CD4-positive, CD25-positive, alpha-beta regulatory T cell (primary cell): ENCODE results near the gene YEATS4. TPM values are rescaled to one million over a fixed set of nuclear protein-coding genes. Genes with fewer than 3 reads are reported as not detected.

Experiments
- ATAC-seq, 2 donors: fragments of 150-1000 bp; cut with Tn5 transposase; one replicate each; pipeline ENCODE4 v1.10.0; 2021; ENCODE audit warnings: low read depth in 2 of 2, moderate number of reproducible peaks in 2 of 2, moderate library complexity in 1 of 2
- DNase-seq, 3 donors: peaks; one replicate each; pipeline versions ENCODE4 v3.0.0 to v3.0.0-alpha.2; 2012 to 2022; ENCODE audit warnings: mixed read lengths in 1 of 3
- H3K27ac ChIP-seq: one replicate; pipeline ENCODE4 v1.7.0; 2013; ENCODE audit warnings: mild to moderate bottlenecking, low read length; ENCODE audit not compliant: insufficient read depth, poor library complexity, severe bottlenecking
- H3K27me3 ChIP-seq: one replicate; pipeline ENCODE4 v1.7.0; 2013; ENCODE audit warnings: low read length; ENCODE audit not compliant: control insufficient read depth, insufficient read depth
- H3K36me3 ChIP-seq: one replicate; pipeline ENCODE4 v1.7.0; 2013; ENCODE audit warnings: mild to moderate bottlenecking, low read length, moderate library complexity; ENCODE audit not compliant: control insufficient read depth, insufficient read depth
- H3K4me1 ChIP-seq: 2 replicates; pipeline ENCODE4 v1.7.0; 2013; ENCODE audit warnings: mild to moderate bottlenecking, low read length; ENCODE audit not compliant: insufficient read depth, control insufficient read depth, poor library complexity, severe bottlenecking
- H3K4me3 ChIP-seq: one replicate; pipeline ENCODE4 v1.7.0; 2013; ENCODE audit warnings: low read depth, mild to moderate bottlenecking, low read length, moderate library complexity
- H3K9me3 ChIP-seq, 2 experiments: 1 replicate in 1 of 2; 2 replicates in 1 of 2; pipeline ENCODE4 v1.7.0; 2013; ENCODE audit warnings: low read length in 2 of 2, mild to moderate bottlenecking in 1 of 2, moderate library complexity in 1 of 2; ENCODE audit not compliant: control insufficient read depth in 2 of 2
- H3K27ac Mint-ChIP-seq, 3 donors: one replicate each; pipeline ENCODE4 v1.8.0; 2020 to 2022; ENCODE audit warnings: mild to moderate bottlenecking in 3 of 3, mixed read lengths in 3 of 3, moderate library complexity in 2 of 3
- H3K27me3 Mint-ChIP-seq: one replicate; pipeline ENCODE4 v1.8.0; 2022; ENCODE audit warnings: mild to moderate bottlenecking, mixed read lengths
- H3K36me3 Mint-ChIP-seq: one replicate; pipeline ENCODE4 v1.8.0; 2020; ENCODE audit warnings: mixed read lengths
- H3K4me1 Mint-ChIP-seq, 4 donors: one replicate each; pipeline ENCODE4 v1.8.0; 2020 to 2022; ENCODE audit warnings: mixed read lengths in 4 of 4, mild to moderate bottlenecking in 1 of 4
- H3K4me3 Mint-ChIP-seq, 4 donors: one replicate each; pipeline ENCODE4 v1.8.0; 2020 to 2022; ENCODE audit warnings: mild to moderate bottlenecking in 4 of 4, mixed read lengths in 4 of 4, moderate library complexity in 3 of 4
- H3K9me3 Mint-ChIP-seq, 7 donors: one replicate each; pipeline ENCODE4 v1.8.0; 2020 to 2022; ENCODE audit warnings: mixed read lengths in 7 of 7, mild to moderate bottlenecking in 3 of 7, moderate library complexity in 2 of 7
- polyA plus RNA-seq, 4 donors: library from polyadenylated mRNA; unstranded; fragments of 300-500 nt; fragmentation: Illumina TruSeq; gene quantifications; one replicate each; pipeline ENCODE4 v1.2.3, GENCODE V29; 2021
- total RNA-seq: library from RNA; stranded (reverse); gene quantifications from one replicate; pipeline ENCODE4 v1.2.3, GENCODE V29; 2022

The YEATS4 gene
- total and polyA plus RNA-seq, 5 donors from 2014 or later = 32.6 to 75.7 (median 52.5) TPM

- peaks cover 0 to 5% (median 3%) of the 10 kb centered on the region in 4 donors for H3K4me1 Mint-ChIP-seq
- DNase-seq = no peak
- Histone ChIP-seq H3K27ac (no peak overlapping the region), H3K36me3 (no peaks in the 10 kb centered on the region), H3K4me1 (no peaks in the 10 kb centered on the region), H3K4me3 (no peak overlapping the region), H3K27me3 (peaks cover 12% of the 10 kb centered on the region), H3K9me3 (no peaks in the 10 kb centered on the region)
- H3K27me3 Mint-ChIP-seq = peaks cover 11% of the 10 kb centered on the region
- no peak for ATAC-seq
- no peak overlapping the region for H3K27ac Mint-ChIP-seq
- peaks cover 0 to 1% (median 0%) of the 10 kb centered on the region in 7 donors for H3K9me3 Mint-ChIP-seq
- H3K36me3 Mint-ChIP-seq = no peaks in the 10 kb centered on the region
- no peak overlapping the region for H3K4me3 Mint-ChIP-seq
Observed at GRCh38 chr12:69351462-69352236, 7.9 kb upstream of the YEATS4 start.

DNA sequence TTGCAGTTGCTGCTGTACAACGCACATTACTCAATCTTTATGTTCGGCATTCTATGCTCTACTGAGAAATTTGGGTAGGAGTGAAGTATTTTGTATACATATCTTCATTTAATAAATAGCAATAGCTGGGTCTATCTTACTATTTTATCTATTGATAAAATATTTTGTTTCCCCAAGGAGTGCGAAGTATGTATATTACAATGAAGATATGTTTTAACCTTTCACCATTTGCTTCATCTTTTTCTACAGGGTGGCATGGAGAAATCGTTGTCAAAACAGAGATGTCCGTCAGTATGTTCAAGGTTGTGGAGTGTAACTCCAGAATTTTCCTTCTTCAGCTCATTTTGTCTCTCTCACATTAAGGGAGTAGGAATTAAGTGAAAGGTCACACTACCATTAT is 6.6 kb upstream of the YEATS4 start:
- H3K9me3 ChIP-seq = no peaks in the 10 kb centered on the region
- H3K4me1 ChIP-seq = peaks cover 5% of the 10 kb centered on the region
- no peak overlapping the region for H3K4me3 Mint-ChIP-seq
- DNase-seq (no peak), ATAC-seq (no peak)
- no peaks in the 10 kb centered on the region for H3K36me3 Mint-ChIP-seq
- peaks cover 4 to 9% (median 5%) of the 10 kb centered on the region in 4 donors for H3K4me1 Mint-ChIP-seq
- H3K27ac ChIP-seq = no peak overlapping the region
- H3K27ac Mint-ChIP-seq = no peak overlapping the region
- peaks cover 14% of the 10 kb centered on the region for H3K27me3 Mint-ChIP-seq
- H3K9me3 Mint-ChIP-seq = peaks cover 0 to 1% (median 0%) of the 10 kb centered on the region in 7 donors
- H3K4me3 ChIP-seq = no peak overlapping the region
- H3K36me3 ChIP-seq = no peaks in the 10 kb centered on the region
- H3K27me3 ChIP-seq = peaks cover 12% of the 10 kb centered on the region

DNA sequence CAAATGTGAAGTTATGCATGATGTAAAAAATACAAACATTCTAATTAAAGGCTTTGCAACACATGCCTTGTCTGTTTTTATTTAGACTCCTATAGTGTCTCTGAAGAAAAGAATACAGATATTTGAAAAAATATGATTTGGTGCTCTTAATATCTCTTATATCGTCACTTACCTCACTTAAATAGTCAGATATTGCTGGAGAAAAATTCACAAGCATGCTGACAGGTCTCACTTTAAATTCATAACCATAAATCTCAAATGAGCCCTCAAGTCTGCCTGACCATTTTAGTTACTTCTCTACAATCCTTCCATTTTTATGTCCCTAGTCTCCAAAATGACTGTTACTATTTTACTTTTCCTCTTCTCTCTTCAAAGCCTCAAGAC is 5.4 kb upstream of the YEATS4 start:
- Histone ChIP-seq H3K36me3 (no peaks in the 10 kb centered on the region), H3K9me3 (no peaks in the 10 kb centered on the region), H3K4me1 (peaks cover 7% of the 10 kb centered on the region), H3K27ac (no peak overlapping the region), H3K27me3 (peaks cover 12% of the 10 kb centered on the region), H3K4me3 (no peak overlapping the region)
- DNase-seq = no peak
- no peak for ATAC-seq
- H3K4me1 Mint-ChIP-seq = peaks cover 4 to 10% (median 7%) of the 10 kb centered on the region in 4 donors
- H3K27me3 Mint-ChIP-seq = peaks cover 14% of the 10 kb centered on the region
- no peak overlapping the region for H3K27ac Mint-ChIP-seq
- no peak overlapping the region for H3K4me3 Mint-ChIP-seq
- H3K36me3 Mint-ChIP-seq = no peaks in the 10 kb centered on the region
- H3K9me3 Mint-ChIP-seq = no peaks in the 10 kb centered on the region

GRCh38 chr12:69354556-69355187 is 4.9 kb upstream of the YEATS4 start:
- Histone ChIP-seq H3K27ac (no peak overlapping the region), H3K9me3 (no peaks in the 10 kb centered on the region), H3K36me3 (no peaks in the 10 kb centered on the region), H3K4me1 (peaks cover 11% of the 10 kb centered on the region), H3K4me3 (no peak overlapping the region), H3K27me3 (peaks cover 12% of the 10 kb centered on the region)
- H3K9me3 Mint-ChIP-seq = no peaks in the 10 kb centered on the region
- peak overlapping the region in 1 of 3 donors; percentile 8 for H3K27ac Mint-ChIP-seq
- peaks cover 14% of the 10 kb centered on the region for H3K27me3 Mint-ChIP-seq
- H3K4me1 Mint-ChIP-seq = peaks cover 9 to 14% (median 12%) of the 10 kb centered on the region in 4 donors
- H3K4me3 Mint-ChIP-seq = no peak overlapping the region
- no peaks in the 10 kb centered on the region for H3K36me3 Mint-ChIP-seq
- no peak for DNase-seq
- ATAC-seq = no peak

DNA sequence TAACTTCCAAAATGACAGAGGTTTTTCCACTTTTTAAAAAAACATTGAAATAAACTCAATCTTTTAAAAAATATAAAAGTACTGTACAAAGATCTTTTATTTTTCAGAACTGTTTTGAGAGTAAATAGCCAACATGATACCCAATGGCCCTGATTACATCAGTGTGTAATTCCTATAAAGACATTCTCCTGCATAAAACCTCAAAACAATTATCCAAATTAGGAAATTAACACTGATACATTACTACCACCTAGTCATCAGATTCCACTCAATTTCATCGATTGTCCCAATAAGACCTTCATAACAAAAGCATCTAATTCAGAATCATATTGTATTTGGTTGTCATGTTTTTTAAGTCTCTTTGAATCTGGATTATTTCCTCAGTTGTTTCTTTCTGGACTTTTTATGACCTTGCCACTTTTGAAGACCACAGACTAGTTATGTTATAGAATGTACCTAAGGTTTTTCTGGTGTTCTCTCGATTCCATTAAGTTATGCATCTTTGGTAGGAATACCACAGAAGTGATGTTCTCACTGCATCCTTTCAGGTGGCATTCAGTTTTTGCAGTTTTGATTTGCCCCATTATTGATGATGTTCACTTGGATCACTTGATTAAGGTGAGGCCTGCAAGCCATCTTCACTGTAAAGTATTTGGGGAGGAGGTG is 4.0 kb upstream of the YEATS4 start:
- H3K27me3 ChIP-seq = peaks cover 12% of the 10 kb centered on the region
- Mint-ChIP-seq H3K4me1 (peaks cover 10 to 19% (median 16%) of the 10 kb centered on the region in 4 donors), H3K36me3 (no peaks in the 10 kb centered on the region), H3K27ac (no peak overlapping the region), H3K27me3 (peaks cover 11% of the 10 kb centered on the region), H3K9me3 (no peaks in the 10 kb centered on the region), H3K4me3 (no peak overlapping the region)
- DNase-seq = no peak
- H3K36me3 ChIP-seq = no peaks in the 10 kb centered on the region
- no peak overlapping the region for H3K4me3 ChIP-seq
- H3K4me1 ChIP-seq = peaks cover 15% of the 10 kb centered on the region
- H3K9me3 ChIP-seq = no peaks in the 10 kb centered on the region
- no peak for ATAC-seq
- H3K27ac ChIP-seq = no peak overlapping the region

- DNase-seq = no peak
- Histone ChIP-seq H3K4me3 (peak overlapping the region; percentile 98), H3K27me3 (no peaks in the 10 kb centered on the region), H3K27ac (peak overlapping the region; percentile 98), H3K36me3 (peaks cover 8% of the 10 kb centered on the region), H3K9me3 (no peaks in the 10 kb centered on the region), H3K4me1 (peaks cover 30% of the 10 kb centered on the region)
- H3K4me1 Mint-ChIP-seq = peaks cover 19 to 39% (median 28%) of the 10 kb centered on the region in 4 donors
- peak overlapping the region; percentile 88 to 94 (median 90) for H3K27ac Mint-ChIP-seq
- ATAC-seq = no peak
- H3K9me3 Mint-ChIP-seq = no peaks in the 10 kb centered on the region
- H3K4me3 Mint-ChIP-seq = peak overlapping the region; percentile 82 to 95 (median 92)
- H3K36me3 Mint-ChIP-seq = peaks cover 6% of the 10 kb centered on the region
- H3K27me3 Mint-ChIP-seq = peaks cover 4% of the 10 kb centered on the region
Observed at GRCh38 chr12:69360348-69360672, 767 bp downstream of the YEATS4 start.

DNA sequence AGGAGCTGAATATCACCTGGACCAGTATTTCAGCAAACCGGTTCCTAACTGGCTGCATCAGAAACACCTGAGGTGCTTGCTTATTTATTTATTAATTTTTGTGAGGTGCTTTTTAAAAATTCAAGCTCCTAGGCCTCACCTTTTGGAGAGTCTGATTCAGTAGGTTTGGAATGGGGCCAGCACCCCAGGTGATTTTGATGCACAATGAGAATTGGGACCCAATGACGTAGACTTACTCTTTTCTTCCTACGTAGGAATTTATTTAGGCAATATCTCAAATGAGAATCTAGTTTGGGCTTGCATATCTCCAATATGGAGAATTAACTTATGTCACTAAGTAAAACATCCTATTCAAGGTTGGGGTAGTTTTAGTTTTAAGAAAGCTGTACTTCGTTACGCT is 7.3 kb downstream of the YEATS4 start:
- Mint-ChIP-seq H3K27ac (no peak overlapping the region), H3K27me3 (no peaks in the 10 kb centered on the region), H3K9me3 (no peaks in the 10 kb centered on the region), H3K4me3 (no peak overlapping the region), H3K36me3 (peaks cover 25% of the 10 kb centered on the region), H3K4me1 (peaks cover 18 to 39% (median 22%) of the 10 kb centered on the region in 4 donors)
- no peak for DNase-seq
- no peaks in the 10 kb centered on the region for H3K27me3 ChIP-seq
- H3K9me3 ChIP-seq = no peaks in the 10 kb centered on the region
- H3K27ac ChIP-seq = no peak overlapping the region
- H3K4me3 ChIP-seq = no peak overlapping the region
- ATAC-seq = no peak
- peaks cover 54% of the 10 kb centered on the region for H3K36me3 ChIP-seq
- H3K4me1 ChIP-seq = peaks cover 5% of the 10 kb centered on the region
